ENCODE results near the gene TDO2.

DNA sequence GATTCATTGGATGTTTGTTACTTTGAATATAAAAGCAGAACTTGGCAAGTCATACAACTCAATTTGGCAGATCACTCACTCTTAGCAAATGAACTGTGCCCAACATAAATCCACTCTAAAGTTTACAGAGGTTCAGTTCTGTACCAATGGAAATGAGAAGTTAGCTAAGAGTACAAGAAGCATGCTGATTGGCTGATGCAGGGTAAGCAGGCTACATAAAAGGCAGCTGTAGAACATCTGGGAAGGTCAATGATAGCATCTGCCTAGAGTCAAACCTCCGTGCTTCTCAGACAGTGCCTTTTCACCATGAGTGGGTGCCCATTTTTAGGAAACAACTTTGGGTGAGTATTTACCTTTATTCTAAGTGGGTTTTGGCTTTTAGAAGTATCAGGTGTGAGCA lies at the start of gene TDO2:
- no peak for TF ChIP-seq ZNF274 (IDR thresholded peaks at IDR 0.05; ENCODE audit: low read depth, low read length)
- TF ChIP-seq YY1 (IDR thresholded peaks at IDR 0.05; ENCODE audit: insufficient read depth, insufficient read length): no peak
